Measurements from ENCODE around the gene CDIP1. TPM values are rescaled to one million over a fixed set of nuclear protein-coding genes. Genes with fewer than 3 reads are reported as not detected.
A peak's percentile ranks its signal among the peaks of the same experiment; 100 is the strongest.

The CDIP1 gene
- total and polyA plus RNA-seq, 2 of the 8 experiments (the other 6 are each of a cell fraction or from before 2014, with no cell fraction given): 56.6 to 76.3 TPM

GRCh38 chr16:4481963-4482362 lies 56.6 kb downstream of the CDIP1 start:
- TF ChIP-seq MAFK (IDR thresholded peaks at IDR 0.05; ENCODE audit: low read depth, low read length): peak; percentile 28; the same call in 1 of the 2 replicates
- no peak for TF ChIP-seq CBX5 (IDR thresholded peaks at IDR 0.05; ENCODE audit: low read depth, low read length)
- TF ChIP-seq CEBPB (IDR thresholded peaks at IDR 0.05; ENCODE audit: low read depth, low read length): no peak
- TF ChIP-seq SP4 (IDR thresholded peaks at IDR 0.05; ENCODE audit: low read length): no peak
- no peak for TF ChIP-seq SIRT6 (IDR thresholded peaks at IDR 0.05; ENCODE audit: low read length)
- DNase-seq (ENCODE audit: low read depth in 1 of 2, low spot score in 2 of 2) (no peak), FAIRE-seq (no peak)
- Histone ChIP-seq H4K91ac (replicated peaks; ENCODE audit: insufficient read length, low read length) (no peak overlapping the region), H3K14ac (ENCODE audit: insufficient read length) (no peak overlapping the region), H3K4me3 (ENCODE audit: extremely low read depth in 1 of 4, insufficient read depth in 2 of 4, low read depth in 3 of 4, low read length in 4 of 4) (no peak overlapping the region), H3K23ac (ENCODE audit: insufficient read length) (no peak overlapping the region), H3K4me1 (replicated peaks in 1 of 4; ENCODE audit: control insufficient read depth in 3 of 4, insufficient read depth in 4 of 4, low read length in 3 of 4) (peaks cover 0 to 1% (median 1%) of the 10 kb centered on the region in 4 experiments; a peak in 5 of 7 replicates), H4K8ac (ENCODE audit: extremely low read depth, insufficient read depth, low read length) (no peak overlapping the region), H3K36me3 (ENCODE audit: control insufficient read depth in 2 of 4, insufficient read depth in 4 of 4, low read length in 3 of 4) (0 out of 8 replicates have a peak, but pooled peaks cover 0 to 3% (median 0%) of the 10 kb centered on the region in 4 experiments), H4K20me1 (replicated peaks in 1 of 2; ENCODE audit: control insufficient read depth in 1 of 2, insufficient read depth in 2 of 2, low read length in 2 of 2) (peaks cover under 1 to 4% of the 10 kb centered on the region in 2 experiments), H2AK5ac (ENCODE audit: low read depth, low read length) (no peak overlapping the region), H3K56ac (replicated peaks; ENCODE audit: insufficient read length, low read depth, low read length) (no peak overlapping the region), H3K9me3 (ENCODE audit: insufficient read depth in 2 of 2, low read depth in 1 of 2, low read length in 1 of 2) (no peaks in the 10 kb centered on the region), H2BK120ac (replicated peaks; ENCODE audit: low read depth, low read length) (no peak overlapping the region), H3K18ac (ENCODE audit: extremely low read depth, low read length) (no peak overlapping the region), H3K9ac (replicated peaks in 1 of 4; ENCODE audit: extremely low read depth in 1 of 4, low read depth in 3 of 4, low read length in 3 of 4) (no peak overlapping the region), H3K4me2 (ENCODE audit: insufficient read depth in 1 of 2, low read depth in 2 of 2, low read length in 2 of 2) (no peak overlapping the region), H3K79me1 (ENCODE audit: low read depth, low read length) (0 out of 2 replicates have a peak, but pooled peaks cover 2% of the 10 kb centered on the region), H3K27me3 (replicated peaks in 1 of 4; ENCODE audit: control insufficient read depth in 3 of 4, extremely low read depth in 1 of 4, insufficient read depth in 3 of 4, low read length in 3 of 4) (no peaks in the 10 kb centered on the region), H3K27ac (ENCODE audit: low read depth, low read length) (no peak overlapping the region), H4K5ac (ENCODE audit: insufficient read length, low read depth, low read length) (no peak overlapping the region), H2BK12ac (ENCODE audit: low read depth, low read length) (no peak overlapping the region), H2BK15ac (ENCODE audit: low read length) (no peak overlapping the region), H3K4ac (replicated peaks; ENCODE audit: insufficient read length, low read depth, low read length) (no peak overlapping the region), H2BK5ac (ENCODE audit: low read depth, low read length) (no peak overlapping the region), H2BK20ac (ENCODE audit: low read length) (no peak overlapping the region), H3K79me2 (ENCODE audit: control insufficient read depth in 1 of 2, insufficient read depth in 2 of 2, low read length in 2 of 2) (peaks cover 0 to 6% of the 10 kb centered on the region in 2 experiments; a peak in 2 of 4 replicates), H3K23me2 (ENCODE audit: low read depth, low read length) (peaks cover 3% of the 10 kb centered on the region; the same call in 1 of the 2 replicates), H2AFZ (ENCODE audit: low read length) (no peak overlapping the region)
- ChIA-PET POLR2A (ENCODE audit: partially characterized antibody) (no interaction called here), CTCF (ENCODE audit: partially characterized antibody) (interaction anchor here (1.6 to 1.8 kb wide), 2 partner anchors 9 to 66 kb away, joined by 5 read pairs; no protein-coding TSS in a partner anchor)
- 80% methylated on average over 1 of the region's 1 CpG; no CpG with 5 or more reads in 1 of the 2 experiments for whole genome bisulfite sequencing, 2 experiments (ENCODE audit: extremely low coverage in 1 of 2, insufficient coverage in 1 of 2, insufficient read length in 1 of 2, insufficient replicate concordance in 2 of 2, low coverage in 1 of 2, low lambda C conversion rate in 2 of 2, missing lambda C conversion rate in 1 of 2)

Data from H1 (cell line).